Measurements from ENCODE around the gene B4GALNT1.

B4GALNT1 gene

GRCh38 chr12:57613427-57614109 lies 19.4 kb downstream of the B4GALNT1 start:
- TF ChIP-seq, protein P1, sequence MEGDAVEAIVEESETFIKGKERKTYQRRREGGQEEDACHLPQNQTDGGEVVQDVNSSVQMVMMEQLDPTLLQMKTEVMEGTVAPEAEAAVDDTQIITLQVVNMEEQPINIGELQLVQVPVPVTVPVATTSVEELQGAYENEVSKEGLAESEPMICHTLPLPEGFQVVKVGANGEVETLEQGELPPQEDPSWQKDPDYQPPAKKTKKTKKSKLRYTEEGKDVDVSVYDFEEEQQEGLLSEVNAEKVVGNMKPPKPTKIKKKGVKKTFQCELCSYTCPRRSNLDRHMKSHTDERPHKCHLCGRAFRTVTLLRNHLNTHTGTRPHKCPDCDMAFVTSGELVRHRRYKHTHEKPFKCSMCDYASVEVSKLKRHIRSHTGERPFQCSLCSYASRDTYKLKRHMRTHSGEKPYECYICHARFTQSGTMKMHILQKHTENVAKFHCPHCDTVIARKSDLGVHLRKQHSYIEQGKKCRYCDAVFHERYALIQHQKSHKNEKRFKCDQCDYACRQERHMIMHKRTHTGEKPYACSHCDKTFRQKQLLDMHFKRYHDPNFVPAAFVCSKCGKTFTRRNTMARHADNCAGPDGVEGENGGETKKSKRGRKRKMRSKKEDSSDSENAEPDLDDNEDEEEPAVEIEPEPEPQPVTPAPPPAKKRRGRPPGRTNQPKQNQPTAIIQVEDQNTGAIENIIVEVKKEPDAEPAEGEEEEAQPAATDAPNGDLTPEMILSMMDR (IDR thresholded peaks at IDR 0.05; ENCODE audit: low read depth, low read length, missing control alignments), result no peak
- DNase-seq (ENCODE audit: extremely low read depth, low read depth), result no peak
- no peak overlapping the region for H3K4me3 ChIP-seq (replicated peaks; ENCODE audit: low read depth, low read length)

GRCh38 chr12:57612711-57613426 lies 20.1 kb downstream of the B4GALNT1 start:
- no peak for DNase-seq (ENCODE audit: extremely low read depth, low read depth)
- no peak overlapping the region for H3K4me3 ChIP-seq (replicated peaks; ENCODE audit: low read depth, low read length)
- TF ChIP-seq, protein P1 (IDR thresholded peaks at IDR 0.05; ENCODE audit: low read depth, low read length, missing control alignments), result no peak

- peak overlapping the region; percentile 54 for H3K4me3 ChIP-seq (replicated peaks; ENCODE audit: low read depth, low read length)
- no peak for DNase-seq (ENCODE audit: extremely low read depth, low read depth)
- TF ChIP-seq, protein P1 (IDR thresholded peaks at IDR 0.05; ENCODE audit: low read depth, low read length, missing control alignments), result no peak
Measured at GRCh38 chr12:57611827-57612710, 20.9 kb downstream of the B4GALNT1 start.

GRCh38 chr12:57611108-57611826 lies 21.7 kb downstream of the B4GALNT1 start, which contains the start of gene ARHGEF25:
TSS of gene ARHGEF25 (plus strand) at chr12:57611435. CDS start at chr12:57611895, 460 bp downstream.
- no peak for DNase-seq (ENCODE audit: extremely low read depth, low read depth)
- peak within 1 kb of the TSS; percentile 54 for H3K4me3 ChIP-seq (replicated peaks; ENCODE audit: low read depth, low read length)
- TF ChIP-seq, protein P1 (IDR thresholded peaks at IDR 0.05; ENCODE audit: low read depth, low read length, missing control alignments), result no peak

GRCh38 chr12:57610554-57611107 lies 22.4 kb downstream of the B4GALNT1 start:
- DNase-seq (ENCODE audit: extremely low read depth, low read depth), result no peak
- H3K4me3 ChIP-seq (replicated peaks; ENCODE audit: low read depth, low read length), result peak overlapping the region; percentile 54
- TF ChIP-seq, protein P1 (IDR thresholded peaks at IDR 0.05; ENCODE audit: low read depth, low read length, missing control alignments), result no peak
